Epithelial cell of prostate (primary cell): ENCODE data around the gene SHISA2.
A peak's percentile ranks its signal among the peaks of the same experiment; 100 is the strongest.

Source experiments
- DNase-seq: peaks from one replicate; pipeline ENCODE4 v3.0.0-alpha.2; 2011; ENCODE audit warnings: low read depth, low spot score
- H3K27ac ChIP-seq: fragments of 450-650 bp; 2 replicates; pipeline ENCODE4 v1.5.1; 2017; ENCODE audit warnings: mild to moderate bottlenecking

Gene SHISA2

GRCh38 chr13:26019881-26020870 lies 31.6 kb downstream of the SHISA2 start:
- peak overlapping the region; percentile 70 for H3K27ac ChIP-seq
- peak; percentile 29 for DNase-seq

GRCh38 chr13:26019251-26019650 lies 32.6 kb downstream of the SHISA2 start:
- peak overlapping the region; percentile 70 for H3K27ac ChIP-seq
- no peak for DNase-seq

- H3K27ac ChIP-seq, result no peak overlapping the region
- no peak for DNase-seq
These were observed 33.7 kb downstream of the SHISA2 start for GRCh38 chr13:26017932-26018665.

- no peak overlapping the region for H3K27ac ChIP-seq
- no peak for DNase-seq
These were observed 34.5 kb downstream of the SHISA2 start for GRCh38 chr13:26017196-26017921.

GRCh38 chr13:26016189-26016588 lies 35.6 kb downstream of the SHISA2 start:
- no peak for DNase-seq
- H3K27ac ChIP-seq, result no peak overlapping the region

GRCh38 chr13:26015271-26016125 lies 36.3 kb downstream of the SHISA2 start:
- no peak for DNase-seq
- H3K27ac ChIP-seq, result no peak overlapping the region

GRCh38 chr13:26012995-26013394 lies 38.8 kb downstream of the SHISA2 start:
- DNase-seq, result no peak
- no peak overlapping the region for H3K27ac ChIP-seq

- no peak overlapping the region for H3K27ac ChIP-seq
- no peak for DNase-seq
These were observed 39.6 kb downstream of the SHISA2 start for GRCh38 chr13:26011996-26012821.

GRCh38 chr13:26011208-26011573 lies 40.6 kb downstream of the SHISA2 start:
- DNase-seq, result no peak
- H3K27ac ChIP-seq, result no peak overlapping the region

- no peak for DNase-seq
- H3K27ac ChIP-seq, result no peak overlapping the region
These were observed 41.2 kb downstream of the SHISA2 start for GRCh38 chr13:26010487-26011207.

- no peak overlapping the region for H3K27ac ChIP-seq
- DNase-seq, result no peak
These were observed 44.3 kb downstream of the SHISA2 start for GRCh38 chr13:26007261-26008125.
